Mesodermal cell (in vitro differentiated cells): ENCODE data around the gene PPP2R2B.

Experiments used
- H3K27ac ChIP-seq: 2 replicates; pipeline ENCODE4 v1.7.0; 2013; ENCODE audit warnings: mild to moderate bottlenecking, low read depth, low read length, moderate library complexity; ENCODE audit not compliant: severe bottlenecking
- H3K36me3 ChIP-seq: 2 replicates; pipeline ENCODE4 v1.7.1; 2013; ENCODE audit warnings: mild to moderate bottlenecking, low read length, moderate library complexity; ENCODE audit not compliant: control insufficient read depth, insufficient read depth
- H3K4me1 ChIP-seq: one replicate; pipeline ENCODE4 v1.7.1; 2013; ENCODE audit warnings: mild to moderate bottlenecking, low read length; ENCODE audit not compliant: insufficient read depth, control insufficient read depth, poor library complexity, severe bottlenecking
- H3K4me3 ChIP-seq: 2 replicates; pipeline ENCODE4 v1.7.0; 2013; ENCODE audit warnings: low read length, control low read depth, mild to moderate bottlenecking; ENCODE audit not compliant: insufficient read depth, poor library complexity, severe bottlenecking; ENCODE audit errors: extremely low read depth
- H3K9me3 ChIP-seq: 2 replicates; pipeline ENCODE4 v1.7.1; 2013; ENCODE audit warnings: mild to moderate bottlenecking, low read length, moderate library complexity; ENCODE audit not compliant: control insufficient read depth
- whole genome bisulfite sequencing, 2 experiments: methylation state at CpG; one replicate each; pipeline ENCODE4 v1.1.5; 2013; ENCODE audit warnings: missing lambda C conversion rate in 2 of 2; ENCODE audit not compliant: insufficient coverage in 2 of 2; 5-methylcytosine and 5-hydroxymethylcytosine counted together

Gene PPP2R2B

DNA sequence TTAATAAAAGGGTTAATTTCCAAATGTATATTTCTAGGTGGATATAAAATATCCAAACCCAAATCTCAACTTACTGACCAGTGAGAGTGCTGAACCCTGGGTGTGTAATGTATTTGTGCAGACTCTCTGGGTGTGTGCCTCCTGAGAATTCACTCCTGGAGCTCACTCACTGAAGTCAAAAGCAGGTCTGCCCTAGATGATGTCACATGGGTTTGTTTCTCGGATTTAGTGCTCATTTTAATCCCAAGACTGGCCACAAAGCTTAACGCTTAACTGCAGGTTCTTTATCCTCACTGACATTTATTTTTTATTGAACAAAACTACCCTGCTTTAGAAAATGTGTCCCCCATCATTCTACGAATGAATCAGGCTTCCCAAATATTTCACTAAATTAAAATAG, 179.4 kb downstream of the PPP2R2B start:
- H3K4me3 ChIP-seq = no peak overlapping the region
- 81 to 100% methylated on average over 1 to 2 of the region's 3 CpGs for WGBS, 2 experiments
- no peaks in the 10 kb centered on the region for H3K9me3 ChIP-seq
- H3K4me1 ChIP-seq = no peaks in the 10 kb centered on the region
- H3K36me3 ChIP-seq = no peaks in the 10 kb centered on the region
- H3K27ac ChIP-seq = no peak overlapping the region

DNA sequence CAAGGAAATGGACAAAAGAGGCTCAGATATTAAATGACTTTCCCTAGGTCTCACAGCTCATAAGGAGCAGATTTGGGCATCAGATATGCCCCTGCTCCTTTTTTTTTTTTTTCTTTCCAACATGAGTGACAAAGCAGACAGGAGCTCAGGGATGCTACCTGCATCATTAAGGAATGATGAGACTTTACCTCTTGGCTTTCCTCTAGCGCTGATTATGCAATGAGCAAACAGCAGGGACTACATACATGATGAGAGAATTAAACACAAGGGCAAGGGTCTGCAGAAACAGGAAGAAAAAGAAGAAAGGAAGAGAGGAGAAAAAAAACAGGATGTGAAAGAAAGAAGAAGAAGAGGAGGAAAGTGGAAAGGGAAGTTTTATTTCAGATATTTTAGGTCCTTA, 179.9 kb downstream of the PPP2R2B start:
- WGBS, 2 experiments = 78 to 100% methylated on average over 1 of the region's 1 CpG
- no peaks in the 10 kb centered on the region for H3K9me3 ChIP-seq
- H3K4me1 ChIP-seq = no peaks in the 10 kb centered on the region
- H3K27ac ChIP-seq = no peak overlapping the region
- no peak overlapping the region for H3K4me3 ChIP-seq
- no peaks in the 10 kb centered on the region for H3K36me3 ChIP-seq

DNA sequence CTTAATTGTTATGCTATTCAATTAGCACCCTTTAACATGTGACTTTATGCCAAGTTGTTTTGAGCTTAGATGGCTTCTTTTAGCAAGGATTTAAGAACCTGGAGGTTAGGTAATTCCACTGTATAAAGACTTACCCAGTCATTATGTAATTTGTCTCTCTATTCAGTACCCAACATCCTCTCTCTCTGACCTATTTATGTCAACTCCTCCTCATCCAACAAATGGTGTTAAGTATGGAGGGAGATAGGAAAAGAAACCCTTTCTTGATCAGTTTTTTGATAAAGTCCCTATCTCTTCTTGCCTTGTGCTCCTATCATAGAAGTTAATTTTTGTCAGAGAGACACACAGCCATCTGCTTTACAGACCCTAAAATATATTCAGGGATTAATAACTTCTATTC, 181.3 kb downstream of the PPP2R2B start:
- H3K9me3 ChIP-seq = no peaks in the 10 kb centered on the region
- H3K27ac ChIP-seq = no peak overlapping the region
- no peaks in the 10 kb centered on the region for H3K4me1 ChIP-seq
- H3K36me3 ChIP-seq = no peaks in the 10 kb centered on the region
- H3K4me3 ChIP-seq = no peak overlapping the region

DNA sequence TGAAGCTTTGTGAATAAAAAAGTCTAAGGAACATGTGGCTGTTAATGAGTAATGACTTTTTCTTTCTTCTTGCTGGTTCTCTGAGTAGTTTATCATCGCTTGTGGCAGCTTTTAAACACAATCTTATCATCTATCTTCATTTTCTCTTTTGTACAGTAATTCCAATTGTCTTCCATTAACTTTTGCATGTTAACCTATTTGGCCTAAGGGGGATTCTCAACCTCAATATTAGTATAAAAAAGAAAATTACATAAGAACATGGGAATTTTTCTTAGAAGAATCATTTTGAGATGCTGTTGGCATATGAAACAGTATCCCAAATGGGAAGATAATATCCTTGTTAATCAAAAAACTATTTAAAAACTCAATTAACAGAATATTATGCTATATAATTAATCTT, 182.9 kb downstream of the PPP2R2B start:
- Histone ChIP-seq H3K4me1 (no peaks in the 10 kb centered on the region), H3K9me3 (no peaks in the 10 kb centered on the region), H3K4me3 (no peak overlapping the region), H3K27ac (no peak overlapping the region), H3K36me3 (no peaks in the 10 kb centered on the region)
- no CpG with 5 or more reads among the region's 1 CpG for WGBS, 2 experiments

DNA sequence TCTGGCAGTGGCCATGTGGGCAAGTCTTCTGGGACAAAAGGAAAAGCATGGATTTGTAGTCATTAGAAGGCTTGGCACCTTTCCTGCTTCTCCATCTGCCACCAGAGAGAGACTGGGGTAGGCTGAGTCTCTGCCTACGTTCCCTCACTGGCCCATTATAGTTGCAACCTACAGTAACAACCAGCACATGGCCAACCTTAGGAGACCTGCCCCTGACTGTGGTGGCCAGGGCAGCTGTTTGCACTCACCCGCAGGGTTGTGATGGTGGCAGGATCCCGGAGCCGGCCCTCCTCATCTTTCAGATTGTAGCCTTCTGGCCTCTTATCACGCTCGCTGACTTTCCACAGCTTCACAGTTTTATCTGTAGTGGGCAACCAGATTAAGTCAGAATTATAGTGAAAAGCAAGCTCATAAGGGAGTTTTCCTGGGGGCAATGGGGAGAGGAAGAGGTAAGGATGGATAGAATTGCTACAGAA, 187.6 kb downstream of the PPP2R2B start:
- 82 to 88% methylated on average over 4 to 5 of the region's 6 CpGs for WGBS, 2 experiments
- H3K9me3 ChIP-seq = no peaks in the 10 kb centered on the region
- H3K27ac ChIP-seq = no peak overlapping the region
- no peaks in the 10 kb centered on the region for H3K36me3 ChIP-seq
- no peaks in the 10 kb centered on the region for H3K4me1 ChIP-seq
- H3K4me3 ChIP-seq = no peak overlapping the region

DNA sequence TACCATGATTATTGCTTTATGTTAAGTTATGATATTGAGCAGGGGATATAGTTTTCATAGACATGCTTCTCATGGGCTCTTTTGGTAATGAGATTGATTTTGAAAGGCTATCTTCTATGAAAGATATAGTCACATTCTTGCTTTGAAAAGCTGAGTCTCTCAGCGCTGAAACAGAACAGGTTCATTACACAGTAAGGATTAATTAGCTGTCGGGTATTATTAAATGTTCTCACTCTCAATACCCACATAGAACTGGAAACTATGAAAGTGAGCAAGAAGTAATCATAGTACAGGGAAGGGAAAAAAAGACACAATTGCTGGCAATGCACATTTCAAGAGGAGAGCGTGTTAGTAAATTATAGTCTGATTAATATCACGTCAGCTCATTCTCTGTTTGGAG, 190.9 kb downstream of the PPP2R2B start:
- H3K4me1 ChIP-seq = no peaks in the 10 kb centered on the region
- WGBS, 2 experiments = 100% methylated on average over 2 of the region's 4 CpGs
- H3K36me3 ChIP-seq = no peaks in the 10 kb centered on the region
- H3K27ac ChIP-seq = no peak overlapping the region
- H3K4me3 ChIP-seq = no peak overlapping the region
- H3K9me3 ChIP-seq = no peaks in the 10 kb centered on the region

DNA sequence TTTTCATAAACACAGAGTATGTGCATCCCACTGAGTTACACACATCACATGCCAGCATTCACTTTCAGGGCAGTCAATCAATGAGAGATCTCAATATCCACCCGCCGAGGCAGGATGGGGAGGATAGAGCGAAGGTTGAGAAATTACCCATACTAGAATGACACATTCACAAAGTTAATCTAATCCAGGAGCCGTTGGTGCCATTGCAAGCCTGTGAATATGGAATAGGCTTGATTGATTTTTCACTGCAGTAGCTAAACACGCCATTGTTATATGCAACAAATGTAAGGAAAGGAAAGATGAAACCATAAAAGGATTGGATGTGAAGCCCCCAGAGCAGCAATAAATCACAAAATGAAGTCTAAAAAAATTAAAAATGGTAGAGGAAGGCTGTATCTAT, 194.7 kb downstream of the PPP2R2B start:
- Histone ChIP-seq H3K9me3 (no peaks in the 10 kb centered on the region), H3K27ac (no peak overlapping the region), H3K4me1 (peaks cover 4% of the 10 kb centered on the region), H3K4me3 (no peak overlapping the region), H3K36me3 (no peaks in the 10 kb centered on the region)
- WGBS, 2 experiments = 80% methylated on average over 1 of the region's 5 CpGs; no CpG with 5 or more reads in 1 of the 2 experiments

DNA sequence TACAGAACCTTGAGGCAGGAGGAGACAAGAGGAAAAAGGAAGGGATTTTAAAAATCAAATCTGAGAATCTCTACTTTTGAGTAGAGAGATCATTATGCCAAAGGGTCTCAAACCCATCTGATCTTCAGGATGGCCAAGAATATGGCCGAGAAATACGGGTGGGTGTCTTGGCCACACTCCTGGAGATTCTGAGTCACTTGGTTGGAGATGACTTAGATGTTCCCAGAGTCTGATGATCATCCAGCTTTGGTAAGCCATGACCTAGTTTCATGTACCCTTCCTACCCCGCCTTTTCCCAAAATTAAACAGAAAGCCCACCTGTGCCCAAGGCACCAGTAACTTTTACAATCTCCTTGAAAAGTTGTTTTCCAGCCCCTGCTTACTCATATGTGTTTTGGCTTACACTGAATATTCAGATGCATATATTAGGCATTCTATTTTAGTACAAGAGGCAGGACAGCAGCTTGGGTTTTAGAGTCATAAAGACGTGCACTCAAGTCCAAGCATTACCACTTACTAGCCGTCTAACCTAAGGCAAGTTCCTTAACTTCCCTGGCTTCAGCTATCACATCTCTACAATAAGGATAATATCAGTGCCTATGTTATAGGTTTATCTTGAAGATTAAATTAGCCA, 195.5 kb downstream of the PPP2R2B start:
- 88 to 94% methylated on average over 2 of the region's 5 CpGs for WGBS, 2 experiments
- no peaks in the 10 kb centered on the region for H3K36me3 ChIP-seq
- H3K4me3 ChIP-seq = no peak overlapping the region
- peaks cover 4% of the 10 kb centered on the region for H3K4me1 ChIP-seq
- H3K27ac ChIP-seq = no peak overlapping the region
- no peaks in the 10 kb centered on the region for H3K9me3 ChIP-seq

DNA sequence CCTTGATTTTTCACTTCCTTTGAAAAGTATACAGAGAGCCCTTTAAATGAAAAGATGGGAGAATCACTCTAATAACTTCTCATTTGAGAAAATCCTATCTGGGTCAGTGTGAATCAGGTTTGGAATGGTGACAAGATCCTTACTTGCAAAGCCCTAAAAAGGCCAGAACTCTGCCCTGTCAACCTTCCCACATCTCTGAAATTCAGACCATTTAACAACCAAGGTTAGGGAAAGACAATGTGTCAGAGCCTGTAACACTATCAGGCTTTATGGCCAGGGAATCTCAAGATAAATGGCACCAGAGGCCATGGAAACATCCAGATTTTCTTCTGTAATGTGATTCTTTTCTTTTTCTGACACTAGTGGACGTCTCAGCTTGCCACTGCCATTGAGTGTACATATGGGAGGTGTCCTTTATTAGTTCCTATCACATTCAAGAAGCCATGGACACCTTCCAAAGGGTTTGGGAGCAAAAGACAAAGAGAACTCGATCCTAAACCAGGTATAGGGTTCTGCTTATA, 196.9 kb downstream of the PPP2R2B start:
- Histone ChIP-seq H3K36me3 (no peaks in the 10 kb centered on the region), H3K4me1 (peaks cover 4% of the 10 kb centered on the region), H3K27ac (no peak overlapping the region), H3K9me3 (no peaks in the 10 kb centered on the region), H3K4me3 (no peak overlapping the region)
- no CpG with 5 or more reads among the region's 2 CpGs for WGBS, 2 experiments

DNA sequence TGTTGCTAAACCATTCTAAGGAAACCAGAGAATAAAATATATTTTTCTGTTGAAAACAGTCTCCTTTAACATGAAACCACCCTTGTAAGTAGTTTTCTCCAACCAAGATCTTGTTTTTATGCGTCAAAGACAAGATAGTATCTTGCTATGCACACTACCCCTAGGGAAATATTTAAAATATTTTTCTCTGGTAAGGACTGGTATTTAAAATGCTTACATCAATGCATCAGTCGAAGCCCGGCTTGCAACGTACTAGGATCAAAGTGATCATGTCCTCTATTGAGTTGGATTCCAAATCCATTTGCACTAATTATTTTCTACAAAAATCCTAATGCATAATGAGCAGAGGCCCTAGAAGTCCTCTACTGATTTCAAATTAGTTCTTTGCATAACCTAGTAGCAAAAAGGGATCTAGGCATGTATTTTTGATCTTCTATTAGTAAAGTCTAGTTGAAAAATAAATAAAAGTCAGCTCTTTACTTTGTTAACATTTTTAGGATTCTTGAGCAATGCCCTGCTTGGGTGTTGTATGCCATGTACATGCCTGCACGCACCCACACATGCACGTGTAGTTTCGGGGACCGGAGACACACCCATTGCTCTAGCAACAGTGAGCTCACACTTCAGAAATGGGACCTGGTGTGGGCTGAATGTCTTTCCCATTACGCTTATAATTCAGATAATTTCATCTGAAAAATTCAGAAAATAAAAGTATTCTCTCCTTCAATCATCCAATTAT, 197.5 kb downstream of the PPP2R2B start:
- 94 to 96% methylated on average over 6 to 7 of the region's 9 CpGs for WGBS, 2 experiments
- Histone ChIP-seq H3K4me3 (no peak overlapping the region), H3K4me1 (peaks cover 4% of the 10 kb centered on the region), H3K27ac (no peak overlapping the region), H3K36me3 (no peaks in the 10 kb centered on the region), H3K9me3 (no peaks in the 10 kb centered on the region)

DNA sequence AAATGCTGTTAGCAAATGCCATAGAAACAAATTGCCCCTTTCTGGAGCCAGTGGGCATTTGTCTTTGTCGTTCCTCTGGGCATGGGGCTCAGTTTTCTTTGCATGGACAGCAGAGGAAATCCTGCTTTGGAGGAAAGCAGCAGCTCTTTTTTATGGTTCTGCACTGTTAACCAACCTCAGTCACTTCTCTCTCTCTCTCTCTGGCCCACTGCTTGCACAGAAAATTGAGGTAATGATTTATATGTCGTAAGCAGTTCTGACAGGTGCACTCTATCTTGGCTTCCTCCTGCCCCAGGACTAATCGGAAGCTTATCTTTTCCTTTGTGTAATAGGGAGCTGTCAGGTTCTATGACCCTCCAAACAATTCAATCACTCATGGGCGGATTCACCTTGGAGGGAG, 202.9 kb downstream of the PPP2R2B start:
- peaks cover 4% of the 10 kb centered on the region for H3K4me1 ChIP-seq
- WGBS, 2 experiments = 83 to 86% methylated on average over 1 to 2 of the region's 4 CpGs
- no peak overlapping the region for H3K27ac ChIP-seq
- H3K9me3 ChIP-seq = no peaks in the 10 kb centered on the region
- H3K4me3 ChIP-seq = no peak overlapping the region
- no peaks in the 10 kb centered on the region for H3K36me3 ChIP-seq
